Spleen (tissue), 7 donors: Measurements from ENCODE around the gene GUCY1A2.

Source experiments
- POLR2A ChIP-seq, 3 donors: fragments of 450-650 bp; IDR thresholded peaks; one replicate each; pipeline ENCODE4 v1.5.1; 2017; ENCODE audit warnings: antibody characterized with exemption in 3 of 3, mild to moderate bottlenecking in 1 of 3
- POLR2AphosphoS5 ChIP-seq, 3 donors: sonication (generic); formaldehyde crosslinking; IDR thresholded peaks; one replicate each; pipeline ENCODE4 v1.5.1; 2017; ENCODE audit warnings: antibody characterized with exemption in 3 of 3
- TF ChIP-seq, protein P1 (sequence below), 11 experiments: fragments of 200-600 bp in 7 of 11; fragments of 450-650 bp in 4 of 11; sonication (generic) in 4 of 11; IDR thresholded peaks in 8 of 11; conservative IDR thresholded peaks in 3 of 11; 1 replicate in 7 of 11; 2 replicates in 4 of 11; pipeline versions ENCODE4 v1.4.0 to v1.8.0; 2016 to 2021; ENCODE audit warnings: antibody characterized with exemption in 11 of 11, inconsistent platforms in 4 of 11, mild to moderate bottlenecking in 1 of 11
- donor health status: DM: no; HTN: no; CAD: no; lungs with moderate emphysema.
- donor health status: DM: no; HTN: no; CAD: no.
- donor health status: DM: no; HTN: no; CAD: no.

- TF ChIP-seq, protein P1, sequence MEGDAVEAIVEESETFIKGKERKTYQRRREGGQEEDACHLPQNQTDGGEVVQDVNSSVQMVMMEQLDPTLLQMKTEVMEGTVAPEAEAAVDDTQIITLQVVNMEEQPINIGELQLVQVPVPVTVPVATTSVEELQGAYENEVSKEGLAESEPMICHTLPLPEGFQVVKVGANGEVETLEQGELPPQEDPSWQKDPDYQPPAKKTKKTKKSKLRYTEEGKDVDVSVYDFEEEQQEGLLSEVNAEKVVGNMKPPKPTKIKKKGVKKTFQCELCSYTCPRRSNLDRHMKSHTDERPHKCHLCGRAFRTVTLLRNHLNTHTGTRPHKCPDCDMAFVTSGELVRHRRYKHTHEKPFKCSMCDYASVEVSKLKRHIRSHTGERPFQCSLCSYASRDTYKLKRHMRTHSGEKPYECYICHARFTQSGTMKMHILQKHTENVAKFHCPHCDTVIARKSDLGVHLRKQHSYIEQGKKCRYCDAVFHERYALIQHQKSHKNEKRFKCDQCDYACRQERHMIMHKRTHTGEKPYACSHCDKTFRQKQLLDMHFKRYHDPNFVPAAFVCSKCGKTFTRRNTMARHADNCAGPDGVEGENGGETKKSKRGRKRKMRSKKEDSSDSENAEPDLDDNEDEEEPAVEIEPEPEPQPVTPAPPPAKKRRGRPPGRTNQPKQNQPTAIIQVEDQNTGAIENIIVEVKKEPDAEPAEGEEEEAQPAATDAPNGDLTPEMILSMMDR (IDR thresholded peaks at IDR 0.05 in 8 of 11, conservative IDR thresholded peaks at IDR 0.05 in 3 of 11) = no peak
- TF ChIP-seq POLR2A (IDR thresholded peaks at IDR 0.05) = no peak
- TF ChIP-seq POLR2AphosphoS5 (IDR thresholded peaks at IDR 0.05) = no peak
These were observed 393.9 kb downstream of the GUCY1A2 start for GRCh38 chr11:106624377-106624776.
